ENCODE measurements around the gene PEMT.
"Not testable (repeated sequence)": the region's sequence is repeated elsewhere in the genome, so short reads cannot be mapped to it uniquely, and the experiment has no call there.

PEMT gene

DNA sequence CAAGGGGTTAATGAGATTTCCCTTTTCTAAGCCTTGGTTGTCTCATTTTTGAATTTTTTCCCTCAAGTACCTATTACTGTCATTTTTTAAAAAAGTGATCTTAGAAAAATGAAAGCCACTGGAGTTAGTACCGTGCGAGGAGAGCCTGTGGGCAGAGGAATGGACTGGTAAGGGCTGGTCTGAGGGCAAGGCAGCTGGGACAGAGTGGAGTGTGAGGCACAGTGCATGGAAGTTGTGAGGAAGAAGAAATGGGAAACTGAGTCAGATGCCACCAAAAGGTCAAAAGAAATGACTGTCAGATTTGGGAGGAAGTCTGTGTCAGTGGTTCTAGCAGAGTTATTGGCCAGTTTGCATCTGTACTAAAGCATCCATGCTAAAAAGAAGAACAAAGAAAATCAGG is 103.5 kb downstream of the PEMT start:
- DNase-seq (ENCODE audit: low read depth in 3 of 3) = no peak

- DNase-seq (ENCODE audit: low read depth in 3 of 3) = not testable (repeated sequence)
These were observed 105.1 kb downstream of the PEMT start for GRCh38 chr17:17486416-17486815.

GRCh38 chr17:17485420-17485819 is 106.1 kb downstream of the PEMT start:
- no peak for DNase-seq (ENCODE audit: low read depth in 3 of 3)

GRCh38 chr17:17484451-17484899 is 107.0 kb downstream of the PEMT start:
- DNase-seq (ENCODE audit: low read depth in 3 of 3) = peak; percentile 26 to 55 (median 42)

DNA sequence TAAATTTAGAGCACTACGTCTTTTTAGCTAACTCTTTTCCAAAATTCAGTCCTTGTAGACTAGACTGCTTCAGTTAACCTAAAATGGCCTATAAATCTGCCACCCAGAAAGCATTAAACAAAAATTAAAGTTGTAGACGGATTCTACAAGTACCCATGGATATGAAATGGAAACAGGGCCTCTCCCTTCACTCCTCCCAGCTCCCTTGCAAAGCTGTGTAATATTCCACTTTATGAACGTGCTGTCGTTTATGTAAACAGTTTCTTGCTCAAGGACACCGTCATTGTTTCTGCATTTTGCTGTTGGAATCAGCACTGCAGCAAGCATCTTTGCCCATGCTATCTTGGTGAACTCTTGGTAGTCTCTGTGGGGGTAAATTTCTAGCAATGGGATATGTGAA is 109.6 kb downstream of the PEMT start:
- DNase-seq (ENCODE audit: low read depth in 3 of 3) = no peak

DNA sequence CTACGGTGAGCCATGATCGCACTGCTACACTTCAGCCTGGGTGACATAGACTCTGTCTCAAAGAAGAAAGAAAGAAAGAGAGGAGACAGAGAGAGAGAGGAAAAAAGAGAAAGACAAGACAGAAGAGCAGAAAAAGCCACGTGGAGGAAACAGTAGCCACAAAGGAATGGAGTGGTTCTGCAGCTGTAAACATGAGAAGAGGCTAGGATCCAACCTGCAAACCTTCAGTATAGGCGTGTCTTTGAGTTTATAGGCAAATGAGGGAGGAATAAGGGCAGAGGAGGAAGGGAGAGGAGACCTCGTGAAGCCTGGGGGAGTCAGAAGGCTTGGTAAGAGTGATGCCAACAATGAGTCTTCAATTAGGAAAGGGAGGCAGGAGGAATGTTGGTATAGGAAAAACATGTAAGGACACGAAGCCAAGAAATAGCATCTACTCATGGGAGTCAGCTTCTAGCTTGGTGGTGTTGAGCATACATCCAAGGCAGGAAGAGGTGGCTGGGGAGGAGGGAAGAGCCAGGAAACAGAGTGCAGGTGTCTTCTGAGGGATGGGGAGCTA is 110.8 kb downstream of the PEMT start:
- no peak for DNase-seq (ENCODE audit: low read depth in 3 of 3)

DNA sequence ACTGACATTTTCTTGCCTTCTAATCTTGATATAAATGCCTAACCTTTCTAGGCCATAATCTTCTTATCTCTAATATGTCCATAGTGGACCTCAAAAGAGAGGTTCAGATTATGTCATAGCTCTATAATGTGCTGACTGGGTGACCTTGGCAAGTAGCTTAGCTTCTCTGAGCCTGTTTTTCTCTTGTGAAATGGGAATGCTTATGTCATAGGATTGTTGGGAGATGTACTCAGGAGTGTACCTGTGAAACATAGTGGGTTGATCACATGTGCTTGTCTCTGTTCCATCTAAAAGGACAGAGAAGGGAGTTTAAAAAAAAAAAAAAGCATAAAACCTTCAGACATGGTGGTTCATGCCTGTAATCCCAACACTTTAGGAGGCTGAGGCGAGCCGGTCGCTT is 112.3 kb downstream of the PEMT start:
- no peak for DNase-seq (ENCODE audit: low read depth in 3 of 3)

GRCh38 chr17:17476865-17477467 is 114.5 kb downstream of the PEMT start, which contains the start of gene MED9:
TSS of gene MED9 (plus strand) at chr17:17477000. CDS start at chr17:17477042, 42 bp downstream.
- peak; percentile 86 to 95 (median 88) for DNase-seq (ENCODE audit: low read depth in 3 of 3)

DNA sequence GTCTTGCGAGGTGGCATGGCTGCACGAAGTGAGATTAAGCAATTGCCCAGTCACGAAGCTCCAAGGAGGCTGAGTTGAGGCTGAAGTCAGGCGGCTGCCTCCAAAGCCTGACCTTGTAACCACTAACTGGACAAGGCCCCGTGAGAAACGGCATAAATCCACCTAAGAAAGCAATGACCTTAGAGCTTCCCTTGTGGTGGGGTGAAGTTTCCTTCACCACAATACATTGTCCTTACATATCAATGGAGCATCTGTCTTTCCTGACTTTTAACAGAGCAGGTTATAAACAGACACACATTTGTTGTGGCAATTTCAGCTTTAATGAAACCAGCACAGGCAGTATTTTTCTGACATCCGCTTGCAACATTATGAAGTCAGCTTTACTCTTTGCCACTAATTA is 117.2 kb downstream of the PEMT start:
- no peak for DNase-seq (ENCODE audit: low read depth in 3 of 3)

- DNase-seq (ENCODE audit: low read depth in 3 of 3) = no peak
These were observed 119.1 kb downstream of the PEMT start for GRCh38 chr17:17472333-17472920.

GRCh38 chr17:17469996-17470395 is 121.5 kb downstream of the PEMT start:
- DNase-seq (ENCODE audit: low read depth in 3 of 3) = no peak

GRCh38 chr17:17469358-17469757 is 122.2 kb downstream of the PEMT start:
- DNase-seq (ENCODE audit: low read depth in 3 of 3) = no peak

DNA sequence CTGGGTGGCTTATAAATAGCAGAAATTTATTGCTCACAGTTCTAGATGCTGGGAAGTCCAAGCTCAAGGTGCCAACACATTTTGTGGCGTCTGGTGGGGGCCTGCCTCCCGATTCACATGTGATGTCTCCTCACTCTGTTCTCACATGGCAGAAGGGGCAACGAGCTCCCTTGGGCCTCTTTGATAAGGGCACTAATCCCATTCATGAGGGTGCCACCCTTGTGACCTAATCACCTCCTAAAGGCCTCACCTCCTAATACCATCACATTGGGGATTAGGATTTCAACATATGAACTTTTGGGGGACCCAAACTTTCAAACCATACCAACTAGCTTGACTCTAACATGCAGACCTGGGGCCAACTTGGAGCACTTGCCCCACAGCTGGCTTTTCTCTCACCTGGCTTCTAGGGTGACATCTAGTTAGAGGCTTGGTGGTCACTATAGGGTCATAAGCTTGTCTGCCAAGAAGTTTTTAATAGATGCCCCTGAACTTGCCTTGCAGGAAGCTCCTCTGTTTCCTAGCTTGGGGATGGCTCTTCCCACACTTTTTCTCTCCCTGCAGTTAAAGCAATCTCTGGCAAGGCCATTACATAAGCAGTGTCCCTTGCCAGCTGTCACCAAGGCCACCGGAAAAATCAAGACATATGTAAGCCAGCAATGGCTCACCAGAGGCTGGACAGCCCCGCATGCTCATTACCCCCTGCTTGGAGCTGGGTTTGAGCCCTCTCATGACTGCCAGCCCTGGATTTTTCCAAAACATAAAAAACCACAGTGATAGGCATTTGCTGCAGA is 123.1 kb downstream of the PEMT start:
- no peak for DNase-seq (ENCODE audit: low read depth in 3 of 3)

DNA sequence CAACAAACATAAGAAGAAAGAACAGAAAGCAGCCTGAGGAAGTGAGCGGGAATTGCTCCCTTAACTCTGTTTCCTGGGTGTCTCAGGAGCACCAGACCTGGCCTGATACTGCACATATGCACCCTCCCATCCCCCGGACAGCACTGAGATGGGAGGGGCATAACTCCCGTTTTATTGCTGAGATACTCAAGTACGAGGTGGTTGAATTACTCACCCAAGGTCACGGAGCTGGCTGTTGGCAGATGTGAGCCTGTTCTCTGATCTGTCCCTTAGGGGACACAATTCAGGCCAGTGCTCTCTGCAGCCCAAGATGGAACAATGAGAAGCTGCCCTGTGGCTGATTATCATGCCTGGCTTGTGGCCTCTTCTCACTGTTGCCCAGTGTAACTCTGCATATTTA is 123.8 kb downstream of the PEMT start:
- no peak for DNase-seq (ENCODE audit: low read depth in 3 of 3)

- no peak for DNase-seq (ENCODE audit: low read depth in 3 of 3)
These were observed 124.5 kb downstream of the PEMT start for GRCh38 chr17:17467016-17467415.

DNA sequence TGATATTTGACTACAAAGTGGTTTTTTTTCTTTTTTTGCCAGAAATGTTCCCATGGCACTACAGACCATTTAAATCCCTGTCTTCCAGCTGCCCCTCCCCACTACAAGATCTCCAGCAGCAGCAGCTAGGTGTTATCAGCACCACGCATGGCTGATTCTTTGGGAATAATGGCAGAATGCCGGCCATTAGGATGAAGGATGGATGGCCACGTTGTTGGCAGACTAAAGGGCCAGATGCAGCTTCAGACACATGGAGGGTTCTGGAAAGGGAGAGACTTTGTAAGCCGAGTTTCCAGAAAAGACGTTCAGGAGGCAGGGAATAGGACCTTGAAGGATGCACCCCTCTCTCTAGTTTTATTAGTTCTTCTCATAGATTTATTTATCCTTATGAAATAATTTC is 125.0 kb downstream of the PEMT start:
- DNase-seq (ENCODE audit: low read depth in 3 of 3) = no peak

DNA sequence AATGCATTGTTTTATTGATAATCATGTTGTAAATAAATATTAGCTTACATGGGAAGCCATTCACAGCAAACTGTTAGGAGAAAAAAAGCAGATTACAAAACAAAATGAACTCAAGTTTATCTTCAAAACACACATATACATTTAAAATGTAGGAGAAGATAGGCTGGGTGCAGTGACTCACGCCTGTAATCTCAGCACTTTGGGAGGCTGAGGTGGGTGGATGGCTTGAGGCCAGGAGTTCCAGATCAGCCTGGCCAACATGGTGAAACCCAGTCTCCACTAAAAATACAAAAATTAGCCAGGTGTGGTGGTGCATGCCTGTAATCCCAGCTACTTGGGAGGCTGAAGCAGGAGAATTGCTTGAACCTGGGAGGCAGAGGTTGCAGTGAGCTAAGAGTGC is 125.6 kb downstream of the PEMT start:
- DNase-seq (ENCODE audit: low read depth in 3 of 3) = not testable (repeated sequence)

- no peak for DNase-seq (ENCODE audit: low read depth in 3 of 3)
These were observed 127.7 kb downstream of the PEMT start for GRCh38 chr17:17463821-17464220.

DNA sequence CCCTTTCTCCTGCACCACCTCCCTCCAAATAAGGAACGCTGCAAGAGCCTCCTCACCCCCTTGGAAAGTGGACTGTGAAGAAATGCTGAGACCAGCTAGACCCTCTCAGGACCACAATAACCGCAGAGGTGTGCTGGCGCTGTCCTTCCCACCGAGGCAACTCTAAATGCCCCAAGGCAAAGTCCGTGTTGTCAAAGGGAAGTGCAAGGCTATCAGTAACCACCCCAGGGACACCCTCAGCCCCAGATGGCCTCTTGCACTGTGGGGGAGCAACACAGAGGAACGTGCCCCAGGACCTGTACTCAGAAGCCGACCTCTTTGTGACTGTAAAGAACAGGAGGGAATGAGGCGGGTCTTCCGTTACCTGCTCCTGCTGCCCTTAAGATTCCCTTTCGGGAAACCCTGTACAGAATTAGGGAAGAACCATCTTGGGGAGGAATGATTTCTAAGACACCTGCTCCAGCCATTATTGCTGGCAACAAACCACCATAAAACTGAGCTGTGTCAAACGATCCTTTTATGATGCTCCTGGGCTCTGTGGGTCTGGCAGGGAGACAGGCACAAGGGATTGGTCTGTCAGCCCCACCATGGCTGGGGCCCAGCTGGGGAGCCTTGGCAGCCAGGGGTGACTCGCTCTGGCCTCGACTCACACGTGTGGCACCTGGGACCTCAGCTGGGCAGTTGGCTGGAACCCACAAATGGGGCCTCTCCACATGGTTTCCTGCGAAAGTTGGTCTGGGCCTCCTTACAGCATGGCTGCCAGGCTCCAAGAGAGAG is 129.3 kb downstream of the PEMT start:
- DNase-seq (ENCODE audit: low read depth in 3 of 3) = no peak

- DNase-seq (ENCODE audit: low read depth in 3 of 3) = no peak
These were observed 131.5 kb downstream of the PEMT start for GRCh38 chr17:17460038-17460437.

DNA sequence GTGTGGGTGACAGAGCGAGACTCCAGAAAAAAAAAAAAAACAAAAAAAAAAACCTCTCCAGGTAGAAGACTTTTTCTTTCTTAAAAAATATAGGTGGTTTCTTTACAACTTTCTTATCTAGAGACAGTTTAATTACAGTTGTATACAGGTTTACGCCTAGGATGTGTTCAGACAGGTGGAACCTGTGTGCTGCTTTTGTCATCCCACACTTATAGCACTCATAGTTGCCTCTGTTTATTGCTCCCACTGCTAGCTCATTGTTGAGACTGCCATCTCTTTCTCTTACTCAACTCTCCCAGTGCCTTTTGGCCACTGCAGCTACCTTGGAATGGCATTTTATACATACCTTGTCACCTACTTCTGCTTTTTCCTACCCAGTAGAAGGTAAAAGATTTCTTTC is 133.8 kb downstream of the PEMT start:
- no peak for DNase-seq (ENCODE audit: low read depth in 3 of 3)

DNA sequence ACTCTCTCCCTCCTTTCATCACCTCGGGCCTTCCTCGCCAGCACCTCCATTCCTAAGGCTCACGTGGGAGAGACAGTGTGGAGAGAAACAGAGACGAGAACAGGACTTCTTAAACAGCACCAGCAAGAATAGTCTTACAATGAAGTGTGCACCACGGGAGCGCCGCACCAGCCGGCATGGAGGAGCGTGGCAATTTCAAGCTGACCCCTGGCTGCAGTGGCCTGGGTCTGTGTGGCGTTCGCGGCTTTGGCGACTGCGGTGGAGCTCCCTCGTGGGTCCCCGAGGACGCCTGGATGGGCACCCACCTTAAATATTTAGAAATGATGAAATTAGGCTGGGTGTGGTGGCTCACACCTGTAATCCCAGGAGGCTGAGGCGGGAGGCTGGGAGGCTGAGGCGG is 135.3 kb downstream of the PEMT start:
- no peak for DNase-seq (ENCODE audit: low read depth in 3 of 3)
